ENCODE data around the gene GALNT10. TPM values are rescaled to one million over a fixed set of nuclear protein-coding genes. Genes with fewer than 3 reads are reported as not detected.

The GALNT10 gene
- polyA plus RNA-seq, 1 of the 3 experiments (the other 2 are of a cell fraction), result 56.3 TPM

GRCh38 chr5:154316223-154316935, 125.8 kb downstream of the GALNT10 start:
- peaks cover 9 to 15% of the 10 kb centered on the region in 2 experiments; a peak in 3 of 4 replicates for H3K4me1 ChIP-seq (ENCODE audit: control insufficient read depth in 1 of 2, insufficient read depth in 2 of 2, low read depth in 1 of 2, low read length in 1 of 2)

GRCh38 chr5:154317916-154318315, 127.4 kb downstream of the GALNT10 start:
- CTCF ChIA-PET, result interaction anchor here (0.9 to 1.1 kb wide), 2 partner anchors 16 to 45 kb away, joined by 3 read pairs; no protein-coding TSS in a partner anchor

More at GRCh38 chr5:154316223-154316935, 125.8 kb downstream of the GALNT10 start:
- CTCF ChIA-PET, result no interaction called here
- no peak for DNase-seq
- Histone ChIP-seq H3K27ac (ENCODE audit: low read depth in 2 of 2, low read length in 1 of 2) (no peak overlapping the region), H3K79me2 (ENCODE audit: insufficient read depth) (peaks cover 95% of the 10 kb centered on the region), H3F3A (replicated peaks; ENCODE audit: insufficient read depth) (peaks cover 6% of the 10 kb centered on the region), H4K20me1 (ENCODE audit: insufficient read depth) (no peaks in the 10 kb centered on the region), H3K9me2 (no peaks in the 10 kb centered on the region), H3K27me3 (ENCODE audit: insufficient read depth) (no peaks in the 10 kb centered on the region), H3K36me3 (replicated peaks in 1 of 2; ENCODE audit: control insufficient read depth in 1 of 2, insufficient read depth in 2 of 2, low read length in 1 of 2) (peaks cover 6 to 20% of the 10 kb centered on the region in 2 experiments), H3K4me3 (ENCODE audit: low read depth in 2 of 2, low read length in 1 of 2) (no peak overlapping the region), H3K9ac (no peak overlapping the region), H3K4me2 (no peak overlapping the region), H3K9me3 (no peaks in the 10 kb centered on the region), H2AFZ (ENCODE audit: low read depth) (no peak overlapping the region)
- 95% methylated on average over 6 of the region's 6 CpGs for WGBS (ENCODE audit: low lambda C conversion rate)
- TF ChIP-seq FOXJ3 (CRISPR knock-in tag; IDR thresholded peaks at IDR 0.05) (no peak), SMC3 (IDR thresholded peaks at IDR 0.05; ENCODE audit: low read depth, low read length) (no peak), TEAD4 (IDR thresholded peaks at IDR 0.05; ENCODE audit: borderline replicate concordance, insufficient read depth) (no peak), MEF2A (IDR thresholded peaks at IDR 0.05; ENCODE audit: borderline replicate concordance, low read depth) (no peak), RXRA (IDR thresholded peaks at IDR 0.05; ENCODE audit: borderline replicate concordance, low read depth) (no peak), TCF12 (IDR thresholded peaks at IDR 0.05) (no peak), EP300 (IDR thresholded peaks at IDR 0.05; ENCODE audit: borderline replicate concordance in 1 of 2, low read depth in 1 of 2, low read length in 1 of 2) (no peak)
- POLR2A ChIA-PET, result no interaction called here

More at GRCh38 chr5:154317916-154318315, 127.4 kb downstream of the GALNT10 start:
- POLR2A ChIA-PET, result no interaction called here
- 100% methylated on average over 3 of the region's 3 CpGs for WGBS (ENCODE audit: low lambda C conversion rate)
- peaks cover 3 to 8% of the 10 kb centered on the region in 2 experiments; a peak in 3 of 4 replicates for H3K4me1 ChIP-seq (ENCODE audit: control insufficient read depth in 1 of 2, insufficient read depth in 2 of 2, low read depth in 1 of 2, low read length in 1 of 2)
- H3K9me2 ChIP-seq, result no peaks in the 10 kb centered on the region
- no peak overlapping the region for H3K4me2 ChIP-seq
- no peak for DNase-seq
- H2AFZ ChIP-seq (ENCODE audit: low read depth), result no peak overlapping the region
- no peaks in the 10 kb centered on the region for H3K9me3 ChIP-seq
- no peak for TF ChIP-seq TAF1 (IDR thresholded peaks at IDR 0.05; ENCODE audit: borderline replicate concordance, low read depth, low read length)
- TF ChIP-seq SMC3 (IDR thresholded peaks at IDR 0.05; ENCODE audit: low read depth, low read length), result no peak
- no peak for TF ChIP-seq CHD2 (IDR thresholded peaks at IDR 0.05; ENCODE audit: low read length, partially characterized antibody)
- TF ChIP-seq FOSL2 (IDR thresholded peaks at IDR 0.05; ENCODE audit: borderline replicate concordance, low read depth), result no peak
- TF ChIP-seq EP300 (IDR thresholded peaks at IDR 0.05; ENCODE audit: borderline replicate concordance in 1 of 2, low read depth in 1 of 2, low read length in 1 of 2), result no peak
- no peak for TF ChIP-seq ZBTB33 (IDR thresholded peaks at IDR 0.05; ENCODE audit: borderline replicate concordance, low read depth)
- no peak for TF ChIP-seq RFX5 (IDR thresholded peaks at IDR 0.05; ENCODE audit: low read length)
- TF ChIP-seq RAD21 (IDR thresholded peaks at IDR 0.05; ENCODE audit: low read length), result no peak
- no peak for TF ChIP-seq REST (IDR thresholded peaks at IDR 0.05; ENCODE audit: low read depth, low read length)
- TF ChIP-seq ELF1 (IDR thresholded peaks at IDR 0.05), result no peak
- TF ChIP-seq JUND (IDR thresholded peaks at IDR 0.05), result no peak
- TF ChIP-seq RXRA (IDR thresholded peaks at IDR 0.05; ENCODE audit: borderline replicate concordance, low read depth), result no peak
- no peak for TF ChIP-seq FOXM1 (IDR thresholded peaks at IDR 0.05; ENCODE audit: low read depth)
- no peak for TF ChIP-seq IRF3 (IDR thresholded peaks at IDR 0.05; ENCODE audit: low read depth, low read length)
- TF ChIP-seq GABPA (IDR thresholded peaks at IDR 0.05; ENCODE audit: low read depth), result no peak
- TF ChIP-seq, protein P1, sequence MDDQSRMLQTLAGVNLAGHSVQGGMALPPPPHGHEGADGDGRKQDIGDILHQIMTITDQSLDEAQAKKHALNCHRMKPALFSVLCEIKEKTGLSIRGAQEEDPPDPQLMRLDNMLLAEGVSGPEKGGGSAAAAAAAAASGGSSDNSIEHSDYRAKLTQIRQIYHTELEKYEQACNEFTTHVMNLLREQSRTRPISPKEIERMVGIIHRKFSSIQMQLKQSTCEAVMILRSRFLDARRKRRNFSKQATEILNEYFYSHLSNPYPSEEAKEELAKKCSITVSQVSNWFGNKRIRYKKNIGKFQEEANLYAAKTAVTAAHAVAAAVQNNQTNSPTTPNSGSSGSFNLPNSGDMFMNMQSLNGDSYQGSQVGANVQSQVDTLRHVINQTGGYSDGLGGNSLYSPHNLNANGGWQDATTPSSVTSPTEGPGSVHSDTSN (IDR thresholded peaks at IDR 0.05), result no peak
- TF ChIP-seq SIN3A (IDR thresholded peaks at IDR 0.05; ENCODE audit: borderline replicate concordance, low read depth, low read length), result no peak
- no peak for TF ChIP-seq RCOR1 (IDR thresholded peaks at IDR 0.05; ENCODE audit: low read length)
- H3K9ac ChIP-seq, result no peak overlapping the region
- H3K36me3 ChIP-seq (replicated peaks in 1 of 2; ENCODE audit: control insufficient read depth in 1 of 2, insufficient read depth in 2 of 2, low read length in 1 of 2), result peaks cover 9 to 24% of the 10 kb centered on the region in 2 experiments
- H3K4me3 ChIP-seq (ENCODE audit: low read depth in 2 of 2, low read length in 1 of 2), result no peak overlapping the region
- peaks cover 94% of the 10 kb centered on the region for H3K79me2 ChIP-seq (ENCODE audit: insufficient read depth)
- no peaks in the 10 kb centered on the region for H3K27me3 ChIP-seq (ENCODE audit: insufficient read depth)
- H3K27ac ChIP-seq (ENCODE audit: low read depth in 2 of 2, low read length in 1 of 2), result no peak overlapping the region
- H3F3A ChIP-seq (replicated peaks; ENCODE audit: insufficient read depth), result no peaks in the 10 kb centered on the region
- H4K20me1 ChIP-seq (ENCODE audit: insufficient read depth), result no peaks in the 10 kb centered on the region
